ENCODE data around the gene FAM72D.
"Not testable (repeated sequence)": the region's sequence is repeated elsewhere in the genome, so short reads cannot be mapped to it uniquely, and the experiment has no call there.

FAM72D gene

GRCh38 chr1:145128697-145129469 lies 33.1 kb downstream of the FAM72D start:
- H3K4me3 ChIP-seq (replicated peaks; ENCODE audit: low read depth, low read length) = not testable (repeated sequence)
- peak; percentile 33 for DNase-seq (ENCODE audit: low read depth)

- not testable (repeated sequence) for H3K4me3 ChIP-seq (replicated peaks; ENCODE audit: low read depth, low read length); DNase-seq (ENCODE audit: low read depth)
Measured at GRCh38 chr1:145134476-145134875, 38.7 kb downstream of the FAM72D start.

GRCh38 chr1:145140549-145140948 lies 44.8 kb downstream of the FAM72D start:
- not testable (repeated sequence) for H3K4me3 ChIP-seq (replicated peaks; ENCODE audit: low read depth, low read length); DNase-seq (ENCODE audit: low read depth)

- not testable (repeated sequence) for H3K4me3 ChIP-seq (replicated peaks; ENCODE audit: low read depth, low read length); DNase-seq (ENCODE audit: low read depth)
Measured at GRCh38 chr1:145144264-145144913, 48.6 kb downstream of the FAM72D start.

- not testable (repeated sequence) for H3K4me3 ChIP-seq (replicated peaks; ENCODE audit: low read depth, low read length); DNase-seq (ENCODE audit: low read depth)
Measured at GRCh38 chr1:145146308-145146707, 50.5 kb downstream of the FAM72D start.

- not testable (repeated sequence) for H3K4me3 ChIP-seq (replicated peaks; ENCODE audit: low read depth, low read length); DNase-seq (ENCODE audit: low read depth)
Measured at GRCh38 chr1:145147172-145147571, 51.4 kb downstream of the FAM72D start.

- not testable (repeated sequence) for H3K4me3 ChIP-seq (replicated peaks; ENCODE audit: low read depth, low read length); DNase-seq (ENCODE audit: low read depth)
Measured at GRCh38 chr1:145155421-145155820, 59.6 kb downstream of the FAM72D start.

- H3K4me3 ChIP-seq (replicated peaks; ENCODE audit: low read depth, low read length); DNase-seq (ENCODE audit: low read depth): not testable (repeated sequence)
Measured at GRCh38 chr1:145155873-145156272, 60.1 kb downstream of the FAM72D start.

- peak overlapping the region; percentile 34 for H3K4me3 ChIP-seq (replicated peaks; ENCODE audit: low read depth, low read length)
Measured at GRCh38 chr1:145156891-145157610, 61.3 kb downstream of the FAM72D start.

GRCh38 chr1:145157715-145158114 lies 61.9 kb downstream of the FAM72D start:
- H3K4me3 ChIP-seq (replicated peaks; ENCODE audit: low read depth, low read length); DNase-seq (ENCODE audit: low read depth): not testable (repeated sequence)

More at GRCh38 chr1:145156891-145157610, 61.3 kb downstream of the FAM72D start:
- peak; percentile 75 for DNase-seq (ENCODE audit: low read depth)

GRCh38 chr1:145161046-145161752 lies 65.4 kb downstream of the FAM72D start:
- not testable (repeated sequence) for H3K4me3 ChIP-seq (replicated peaks; ENCODE audit: low read depth, low read length); DNase-seq (ENCODE audit: low read depth)

Data from fibroblast of pulmonary artery (primary cell).